Hindlimb muscle (tissue), 1 donor: ENCODE results near the gene PLP1. TPM values are rescaled to one million over a fixed set of nuclear protein-coding genes. Genes with fewer than 3 reads are reported as not detected.

Experiments
- DNase-seq: peaks from one replicate; pipeline ENCODE4 v3.0.0-alpha.2; 2013
- polyA plus RNA-seq: library from polyadenylated mRNA; unstranded; fragments of 120-200 nt; gene quantifications from one replicate; pipeline ENCODE4 v1.2.1, GENCODE V29; 2013; ENCODE audit not compliant: insufficient read length

PLP1 gene
- polyA plus RNA-seq, 1 donor: 47.7 TPM

DNA sequence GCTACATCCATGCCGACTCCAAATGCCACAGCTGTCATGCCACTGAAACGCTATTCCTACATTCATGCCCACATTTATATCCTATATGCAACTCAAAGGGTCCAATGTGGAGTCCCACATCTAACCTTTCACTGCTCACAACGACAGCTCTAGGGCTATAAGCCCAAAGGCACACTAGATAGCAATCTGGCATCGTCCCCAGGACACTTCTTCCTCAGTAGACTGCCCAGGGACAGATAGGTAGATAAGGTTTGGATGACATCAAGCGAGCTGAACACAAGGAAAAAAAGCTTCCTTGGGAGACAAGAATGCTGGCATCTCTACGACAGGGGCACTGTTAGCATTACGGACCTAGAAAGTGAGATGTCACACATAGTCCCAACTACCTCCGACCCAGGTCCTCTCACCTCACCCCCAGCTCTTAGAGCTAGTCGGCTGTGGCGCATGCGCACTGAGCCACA is 54.7 kb downstream of the PLP1 start:
- DNase-seq: peak; percentile 3

DNA sequence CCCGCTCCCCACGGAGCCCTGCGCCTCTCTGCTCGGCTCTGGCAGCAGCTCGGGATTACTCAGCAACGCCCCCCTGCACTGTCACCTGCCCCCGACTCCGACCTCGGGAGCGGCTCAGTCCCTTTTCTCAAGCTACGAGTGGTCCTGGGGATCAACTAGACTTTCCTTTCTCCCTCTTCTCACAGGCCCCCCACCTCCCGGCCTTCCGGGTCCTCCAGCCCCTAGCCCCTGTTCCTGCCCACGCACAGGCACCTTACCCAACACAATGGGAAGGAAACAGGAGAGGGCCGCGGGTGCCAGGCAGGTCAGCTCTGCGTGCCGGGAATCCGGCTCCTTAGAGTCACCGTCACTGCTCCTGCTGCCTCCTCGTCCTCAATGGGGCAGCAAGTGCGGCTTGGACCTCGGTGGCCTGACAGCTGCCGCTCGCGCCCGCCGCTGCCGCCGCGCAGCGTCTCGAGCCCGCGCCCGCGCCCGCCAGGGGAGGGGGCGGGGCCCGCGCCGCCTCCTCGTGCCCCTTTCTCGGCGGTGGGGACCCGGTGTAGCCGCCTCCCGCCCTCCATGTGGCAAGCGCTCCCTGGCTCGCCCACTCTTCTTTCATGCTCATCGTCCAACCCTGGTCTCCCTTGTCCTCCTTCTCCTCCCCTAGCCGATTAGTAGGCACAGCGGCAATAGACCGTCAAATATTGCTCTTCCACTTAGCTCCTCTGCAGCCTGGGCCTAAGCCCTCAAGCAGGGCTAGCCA is 55.3 kb downstream of the PLP1 start, which contains the start of gene RAB9B:
TSS of gene RAB9B (minus strand) at position 455 of the 742 bp plus-strand sequence. CDS start 6,473 bp downstream, outside the sequence.
- peak; percentile 51 for DNase-seq

DNA sequence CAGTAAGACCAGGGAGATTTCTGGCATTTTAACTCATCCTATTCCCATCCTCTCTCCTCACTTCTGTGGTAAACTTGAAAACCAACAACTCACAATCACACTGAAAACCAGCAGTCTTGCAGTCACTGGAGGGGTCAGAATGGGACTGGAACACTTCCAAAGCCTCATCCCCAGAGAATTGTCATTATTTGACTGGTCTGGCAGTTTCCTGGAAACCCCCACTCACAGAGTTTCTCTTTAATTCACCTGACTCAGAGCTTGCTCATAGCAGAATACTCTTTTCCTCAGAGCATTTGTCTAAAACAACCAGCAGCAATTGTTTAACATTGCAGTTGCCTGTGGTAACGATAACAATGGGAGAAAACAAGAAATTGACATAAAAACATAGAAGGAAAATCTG is 62.8 kb downstream of the PLP1 start:
- DNase-seq: no peak

Other genes starting within 250 kb of the PLP1 start
- gene TCEAL4, start 191.3 kb upstream of the PLP1 start, polyA plus RNA-seq: 74.8 TPM
- gene TCEAL3, start 168.9 kb upstream of the PLP1 start, polyA plus RNA-seq: 10.5 TPM
- 47.0 TPM for gene TCEAL1, start 147.9 kb upstream of the PLP1 start, polyA plus RNA-seq
- 192 TPM for gene MORF4L2, start 90.1 kb upstream of the PLP1 start, polyA plus RNA-seq
- gene TMEM31, start 65.9 kb upstream of the PLP1 start, polyA plus RNA-seq: 1.1 TPM
- gene RAB9B, start 55.4 kb downstream of the PLP1 start, polyA plus RNA-seq: 22.6 TPM
- gene TMSB15B, start 185.8 kb downstream of the PLP1 start, polyA plus RNA-seq: 7.8 TPM
- gene H2BW1, start 236.9 kb downstream of the PLP1 start, polyA plus RNA-seq: not detected